A549 (cell line): ENCODE results near the gene PKN3.

ENCODE experiments used
- CTCF ChIP-seq: fragments of >200 bp; sonication (Bioruptor Twin); formaldehyde crosslinking; IDR thresholded peaks from 3 replicates; pipeline ENCODE4 v1.5.1; 2016
- KDM1A ChIP-seq: fragments of 200-600 bp; sonication (generic); IDR thresholded peaks from 2 replicates; pipeline ENCODE4 v1.6.1; 2016; ENCODE audit warnings: low read depth, mild to moderate bottlenecking
- RAD21 ChIP-seq, 2 experiments: fragments of >200 bp in 1 of 2; sonication (Bioruptor Twin) in 1 of 2; formaldehyde crosslinking in 1 of 2; IDR thresholded peaks in 1 of 2; conservative IDR thresholded peaks in 1 of 2; 2 replicates in 1 of 2; 3 replicates in 1 of 2; pipeline ENCODE4 v1.6.1; 2012 to 2018; ENCODE audit warnings: inconsistent platforms in 1 of 2
- RFX5 ChIP-seq: fragments of 450-650 bp; IDR thresholded peaks from 2 replicates; pipeline ENCODE4 v1.7.1; 2014; ENCODE audit warnings: antibody characterized with exemption, mild to moderate bottlenecking, moderate library complexity

GRCh38 chr9:128727640-128728248 lies 25.4 kb downstream of the PKN3 start:
- no peak for TF ChIP-seq RFX5
- no peak for TF ChIP-seq RAD21 (conservative IDR thresholded peaks at IDR 0.05 in 1 of 2, IDR thresholded peaks at IDR 0.05 in 1 of 2)
- no peak for TF ChIP-seq CTCF
- no peak for TF ChIP-seq KDM1A
